ENCODE measurements around the gene CELA1.
A peak's percentile ranks its signal among the peaks of the same experiment; 100 is the strongest.

The CELA1 gene

GRCh38 chr12:51368640-51369517 is 22.4 kb upstream of the CELA1 start:
- Mint-ChIP-seq H3K4me3 (peak overlapping the region; percentile 37 to 63), H3K4me1 (peaks cover 55 to 85% of the 10 kb centered on the region in 2 donors)

GRCh38 chr12:51365276-51365675 is 18.8 kb upstream of the CELA1 start:
- ATAC-seq (replicated peaks) (no peak), DNase-seq (no peak)
- Mint-ChIP-seq H3K27ac (peak overlapping the region; percentile 3), H3K27me3 (no peaks in the 10 kb centered on the region), H3K4me3 (no peak overlapping the region), H3K9me3 (no peaks in the 10 kb centered on the region), H3K4me1 (peaks cover 43 to 74% of the 10 kb centered on the region in 2 donors), H3K36me3 (peaks cover 52 to 62% of the 10 kb centered on the region in 2 donors)

More at GRCh38 chr12:51368640-51369517, 22.4 kb upstream of the CELA1 start:
- Mint-ChIP-seq H3K9me3 (peaks cover 6 to 11% of the 10 kb centered on the region in 2 donors), H3K27me3 (no peaks in the 10 kb centered on the region), H3K27ac (peak overlapping the region; percentile 70), H3K36me3 (peaks cover 50 to 63% of the 10 kb centered on the region in 2 donors)
- peak; percentile 97 for DNase-seq
- ATAC-seq (replicated peaks): peak; percentile 95

GRCh38 chr12:51364001-51364400 is 17.5 kb upstream of the CELA1 start:
- no peaks in the 10 kb centered on the region for H3K9me3 Mint-ChIP-seq
- no peak for ATAC-seq (replicated peaks)
- H3K27ac Mint-ChIP-seq: peak overlapping the region; percentile 9
- no peak overlapping the region for H3K4me3 Mint-ChIP-seq
- H3K4me1 Mint-ChIP-seq: peaks cover 46 to 74% of the 10 kb centered on the region in 2 donors
- no peak for DNase-seq
- H3K27me3 Mint-ChIP-seq: no peaks in the 10 kb centered on the region
- H3K36me3 Mint-ChIP-seq: peaks cover 63 to 69% of the 10 kb centered on the region in 2 donors

GRCh38 chr12:51362747-51363342 is 16.4 kb upstream of the CELA1 start:
- H3K36me3 Mint-ChIP-seq: peaks cover 69 to 73% of the 10 kb centered on the region in 2 donors
- no peak for ATAC-seq (replicated peaks)
- H3K27me3 Mint-ChIP-seq: no peaks in the 10 kb centered on the region
- no peak overlapping the region for H3K27ac Mint-ChIP-seq
- no peak for DNase-seq
- H3K9me3 Mint-ChIP-seq: no peaks in the 10 kb centered on the region
- peaks cover 51 to 74% of the 10 kb centered on the region in 2 donors for H3K4me1 Mint-ChIP-seq
- no peak overlapping the region for H3K4me3 Mint-ChIP-seq

- no peaks in the 10 kb centered on the region for H3K9me3 Mint-ChIP-seq
- H3K27me3 Mint-ChIP-seq: no peaks in the 10 kb centered on the region
- H3K4me3 Mint-ChIP-seq: no peak overlapping the region
- ATAC-seq (replicated peaks) (no peak), DNase-seq (no peak)
- H3K36me3 Mint-ChIP-seq: peaks cover 65 to 71% of the 10 kb centered on the region in 2 donors
- peaks cover 50 to 74% of the 10 kb centered on the region in 2 donors for H3K4me1 Mint-ChIP-seq
- no peak overlapping the region for H3K27ac Mint-ChIP-seq
These were observed 15.8 kb upstream of the CELA1 start for GRCh38 chr12:51362307-51362706.

GRCh38 chr12:51361161-51362016 is 14.9 kb upstream of the CELA1 start:
- DNase-seq (no peak), ATAC-seq (replicated peaks) (no peak)
- Mint-ChIP-seq H3K36me3 (peaks cover 65 to 79% of the 10 kb centered on the region in 2 donors), H3K9me3 (peaks cover 0 to 2% of the 10 kb centered on the region in 2 donors), H3K27me3 (no peaks in the 10 kb centered on the region), H3K27ac (no peak overlapping the region), H3K4me1 (peaks cover 53 to 77% of the 10 kb centered on the region in 2 donors), H3K4me3 (no peak overlapping the region)

GRCh38 chr12:51360315-51360714 is 13.8 kb upstream of the CELA1 start:
- no peak for ATAC-seq (replicated peaks)
- Mint-ChIP-seq H3K27me3 (no peaks in the 10 kb centered on the region), H3K27ac (peak overlapping the region; percentile 70), H3K4me1 (peaks cover 49 to 73% of the 10 kb centered on the region in 2 donors), H3K4me3 (no peak overlapping the region), H3K36me3 (peaks cover 63 to 77% of the 10 kb centered on the region in 2 donors), H3K9me3 (peaks cover 0 to 2% of the 10 kb centered on the region in 2 donors)
- DNase-seq: no peak

GRCh38 chr12:51359851-51360250 is 13.4 kb upstream of the CELA1 start:
- Mint-ChIP-seq H3K36me3 (peaks cover 62 to 77% of the 10 kb centered on the region in 2 donors), H3K9me3 (peaks cover 0 to 2% of the 10 kb centered on the region in 2 donors), H3K27me3 (no peaks in the 10 kb centered on the region), H3K4me3 (no peak overlapping the region), H3K4me1 (peaks cover 51 to 73% of the 10 kb centered on the region in 2 donors), H3K27ac (no peak overlapping the region)
- DNase-seq (no peak), ATAC-seq (replicated peaks) (no peak)

GRCh38 chr12:51358496-51358895 is 12.0 kb upstream of the CELA1 start:
- Mint-ChIP-seq H3K27me3 (no peaks in the 10 kb centered on the region), H3K4me1 (peaks cover 50 to 73% of the 10 kb centered on the region in 2 donors), H3K9me3 (peaks cover 0 to 2% of the 10 kb centered on the region in 2 donors), H3K4me3 (peak overlapping the region; percentile 41 to 76), H3K36me3 (peaks cover 67 to 83% of the 10 kb centered on the region in 2 donors), H3K27ac (peak overlapping the region; percentile 89)
- no peak for ATAC-seq (replicated peaks)
- DNase-seq: no peak

GRCh38 chr12:51357374-51358047 is 11.0 kb upstream of the CELA1 start:
- ATAC-seq (replicated peaks) (peak; percentile 90 to 93), DNase-seq (peak; percentile 87)
- Mint-ChIP-seq H3K27ac (peak overlapping the region; percentile 89), H3K9me3 (peaks cover 0 to 2% of the 10 kb centered on the region in 2 donors), H3K36me3 (peaks cover 64 to 80% of the 10 kb centered on the region in 2 donors), H3K4me3 (peak overlapping the region; percentile 76 to 79), H3K27me3 (no peaks in the 10 kb centered on the region), H3K4me1 (peaks cover 50 to 73% of the 10 kb centered on the region in 2 donors)

- H3K27me3 Mint-ChIP-seq: peaks cover 3 to 10% of the 10 kb centered on the region in 2 donors
- H3K36me3 Mint-ChIP-seq: peaks cover 24 to 38% of the 10 kb centered on the region in 2 donors
- peaks cover 0 to under 1% of the 10 kb centered on the region in 2 donors for H3K9me3 Mint-ChIP-seq
- peaks cover 21 to 23% of the 10 kb centered on the region in 2 donors for H3K4me1 Mint-ChIP-seq
- H3K27ac Mint-ChIP-seq: no peak overlapping the region
- peak in 1 of 2 donors; percentile 41 for ATAC-seq (replicated peaks)
- H3K4me3 Mint-ChIP-seq: no peak overlapping the region
- DNase-seq: no peak
These were observed 5.5 kb upstream of the CELA1 start for GRCh38 chr12:51351913-51352532.

GRCh38 chr12:51349026-51349425 is 2.5 kb upstream of the CELA1 start:
- no peak overlapping the region for H3K4me3 Mint-ChIP-seq

GRCh38 chr12:51348116-51348515 is 1.6 kb upstream of the CELA1 start:
- Mint-ChIP-seq H3K9me3 (no peaks in the 10 kb centered on the region), H3K27ac (no peak overlapping the region), H3K4me1 (peaks cover 37% of the 10 kb centered on the region in 2 donors), H3K27me3 (peaks cover 6 to 15% of the 10 kb centered on the region in 2 donors), H3K36me3 (peaks cover 2 to 13% of the 10 kb centered on the region in 2 donors), H3K4me3 (no peak overlapping the region)
- no peak for ATAC-seq (replicated peaks)
- DNase-seq: no peak

More at GRCh38 chr12:51349026-51349425, 2.5 kb upstream of the CELA1 start:
- Mint-ChIP-seq H3K36me3 (peaks cover 8 to 17% of the 10 kb centered on the region in 2 donors), H3K4me1 (peaks cover 28 to 29% of the 10 kb centered on the region in 2 donors), H3K27me3 (peaks cover 6 to 15% of the 10 kb centered on the region in 2 donors), H3K9me3 (no peaks in the 10 kb centered on the region), H3K27ac (no peak overlapping the region)
- no peak for DNase-seq
- no peak for ATAC-seq (replicated peaks)

All from stimulated activated naive B cell treated with anti-CD40 and anti-IgM and Interleukin-4, amounts not matched to agents 10 μg/mL and 1 μg/mL and 100 μg/mL, for 72 hours (primary cell).